K562 (cell line): ENCODE data around the gene SLC22A4. TPM values are rescaled to one million over a fixed set of nuclear protein-coding genes. Genes with fewer than 3 reads are reported as not detected.

Source experiments
- CHD1 ChIP-seq: fragments of 200-600 bp; sonication (generic); IDR thresholded peaks from one replicate; pipeline ENCODE4 v1.6.1; 2012; ENCODE audit warnings: mild to moderate bottlenecking, moderate library complexity, low read length, inconsistent platforms
- DMBX1 ChIP-seq: fragments of 250-450 bp; sonication (Bioruptor Pico); IDR thresholded peaks from 2 replicates; pipeline ENCODE4 v1.8.0; 2022; ENCODE audit warnings: inconsistent platforms, mild to moderate bottlenecking, moderate library complexity, borderline replicate concordance
- ERF ChIP-seq: fragments of 450-650 bp; formaldehyde crosslinking; IDR thresholded peaks from 2 replicates; pipeline ENCODE4 v1.4.0; 2020; ENCODE audit warnings: mild to moderate bottlenecking, mixed read lengths
- FOXJ3 ChIP-seq: sonication (generic); formaldehyde crosslinking; IDR thresholded peaks from 2 replicates; pipeline ENCODE4 v1.4.0; 2020; ENCODE audit warnings: mild to moderate bottlenecking, missing genetic modification reagents
- IFI16 ChIP-seq: fragments of 250-450 bp; sonication (Bioruptor Pico); IDR thresholded peaks from 2 replicates; pipeline ENCODE4 v2.1.2; 2022; ENCODE audit warnings: mild to moderate bottlenecking, inconsistent platforms
- KLF13 ChIP-seq: fragments of 450-650 bp; IDR thresholded peaks from 2 replicates; pipeline ENCODE4 v1.6.1; 2016; ENCODE audit warnings: missing genetic modification characterization, low read depth, mild to moderate bottlenecking, missing compliant biosample characterization, moderate library complexity, borderline replicate concordance
- LARP7 ChIP-seq: fragments of 450-650 bp; IDR thresholded peaks from 2 replicates; pipeline ENCODE4 v1.6.1; 2016
- MED1 ChIP-seq: sonication (generic); formaldehyde crosslinking; IDR thresholded peaks from 2 replicates; pipeline ENCODE4 v1.8.1; 2023; ENCODE audit warnings: missing genetic modification reagents, borderline replicate concordance
- MTA3 ChIP-seq: fragments of 450-650 bp; formaldehyde crosslinking; IDR thresholded peaks from 2 replicates; pipeline ENCODE4 v1.6.1; 2017; ENCODE audit warnings: mild to moderate bottlenecking, borderline replicate concordance
- OTX1 ChIP-seq: fragments of 450-650 bp; formaldehyde crosslinking; IDR thresholded peaks from 2 replicates; pipeline ENCODE4 v1.4.0; 2022; ENCODE audit warnings: mild to moderate bottlenecking
- RFX1 ChIP-seq: fragments of 450-650 bp; IDR thresholded peaks from 2 replicates; pipeline ENCODE4 v1.6.1; 2016; ENCODE audit warnings: mild to moderate bottlenecking, moderate library complexity
- TBP ChIP-seq: optimal IDR thresholded peaks from 2 replicates; pipeline ENCODE3; 2011; ENCODE audit warnings: low read depth, low read length, improper control_type of control experiment
- TCFL5 ChIP-seq: fragments of 250-450 bp; sonication (Bioruptor Pico); conservative IDR thresholded peaks from 2 replicates; pipeline ENCODE4 v1.6.1; 2021; ENCODE audit warnings: mild to moderate bottlenecking, moderate library complexity, matching md5 sums
- THRAP3 ChIP-seq: fragments of 450-650 bp; IDR thresholded peaks from 2 replicates; pipeline ENCODE4 v1.6.1; 2016; ENCODE audit warnings: mild to moderate bottlenecking, inconsistent platforms, borderline replicate concordance
- ZNF165 ChIP-seq: fragments of 250-450 bp; sonication (Bioruptor Pico); IDR thresholded peaks from 2 replicates; pipeline ENCODE4 v1.4.0; 2020; ENCODE audit warnings: borderline replicate concordance
- ZNF324 ChIP-seq: fragments of 250-450 bp; sonication (Bioruptor Pico); IDR thresholded peaks from 2 replicates; pipeline ENCODE4 v1.4.0; 2020; ENCODE audit warnings: mild to moderate bottlenecking
- ZNF589 ChIP-seq: fragments of 200-800 bp; sonication (Bioruptor generic); IDR thresholded peaks from 2 replicates; pipeline ENCODE4 v1.6.1; 2016; ENCODE audit warnings: low read depth, missing genetic modification characterization, missing compliant biosample characterization
- ZNF717 ChIP-seq: fragments of 250-450 bp; sonication (Bioruptor Pico); IDR thresholded peaks from 2 replicates; pipeline ENCODE4 v1.5.0; 2021
- ZSCAN29 ChIP-seq: fragments of 450-650 bp; IDR thresholded peaks from 2 replicates; pipeline ENCODE4 v1.6.1; 2017
- polyA plus RNA-seq, 8 experiments: library from polyadenylated mRNA; depleted of rRNA in 4 of 8; stranded (reverse) in 5 of 8; unstranded in 3 of 8; fragments of >200 nt; fragmentation: Nextera tagmentation in 2 of 8; fragmentation: Illumina TruSeq in 1 of 8; extraction: Ambion mirVana in 2 of 8; extraction: Trizol in 1 of 8; gene quantifications; 2 replicates each; pipeline versions ENCODE4 v1.2.1 to v1.2.3, GENCODE V29; 2011 to 2014; ENCODE audit warnings: inconsistent platforms in 1 of 8, missing spikeins in 1 of 8
- total RNA-seq, 7 experiments: library from RNA; depleted of rRNA in 6 of 7; stranded (reverse); fragments of >200 nt in 6 of 7; fragmentation: Illumina TruSeq in 2 of 7; extraction: Trizol in 2 of 7; gene quantifications; 2 replicates each; pipeline versions ENCODE4 v1.2.1 to v1.2.3, GENCODE V29; 2011 to 2021; ENCODE audit warnings: low replicate concordance in 1 of 7
- TF ChIP-seq, protein P1 (sequence below): sonication (generic); formaldehyde crosslinking; IDR thresholded peaks from 2 replicates; pipeline ENCODE4 v1.8.0; 2022; ENCODE audit warnings: mild to moderate bottlenecking, missing genetic modification reagents
- TF ChIP-seq, protein P2 (sequence below), 3 experiments: fragments of 200-800 bp in 1 of 3; sonication (Bioruptor generic) in 1 of 3; sonication (generic) in 1 of 3; formaldehyde crosslinking in 1 of 3; IDR thresholded peaks; 2 replicates each; pipeline versions ENCODE4 v1.6.1 to v1.8.0; 2016 to 2022; ENCODE audit warnings: mild to moderate bottlenecking in 2 of 3, missing compliant biosample characterization in 2 of 3, missing genetic modification characterization in 2 of 3, missing genetic modification reagents in 1 of 3
- TF ChIP-seq, protein P3 (sequence below): fragments of 250-450 bp; sonication (Bioruptor Pico); IDR thresholded peaks from 2 replicates; pipeline ENCODE4 v1.8.0; 2021; ENCODE audit warnings: borderline replicate concordance, mild to moderate bottlenecking, moderate library complexity; ENCODE audit not compliant: poor library complexity, severe bottlenecking
- TF ChIP-seq, protein P4 (sequence below): conservative IDR thresholded peaks from 2 replicates; pipeline ENCODE4 v1.6.1; 2011; ENCODE audit warnings: low read depth, mild to moderate bottlenecking, low read length; ENCODE audit not compliant: control insufficient read depth
- TF ChIP-seq, protein P5 (sequence below): sonication (generic); formaldehyde crosslinking; IDR thresholded peaks from 2 replicates; pipeline ENCODE4 v1.9.0; 2022; ENCODE audit warnings: mild to moderate bottlenecking, missing genetic modification reagents

SLC22A4 gene
- total and polyA plus RNA-seq, 9 of the 15 experiments (the other 6 are each of a cell fraction or from before 2014, with no cell fraction given): 2.7 to 9.5 (median 6.2) TPM

DNA sequence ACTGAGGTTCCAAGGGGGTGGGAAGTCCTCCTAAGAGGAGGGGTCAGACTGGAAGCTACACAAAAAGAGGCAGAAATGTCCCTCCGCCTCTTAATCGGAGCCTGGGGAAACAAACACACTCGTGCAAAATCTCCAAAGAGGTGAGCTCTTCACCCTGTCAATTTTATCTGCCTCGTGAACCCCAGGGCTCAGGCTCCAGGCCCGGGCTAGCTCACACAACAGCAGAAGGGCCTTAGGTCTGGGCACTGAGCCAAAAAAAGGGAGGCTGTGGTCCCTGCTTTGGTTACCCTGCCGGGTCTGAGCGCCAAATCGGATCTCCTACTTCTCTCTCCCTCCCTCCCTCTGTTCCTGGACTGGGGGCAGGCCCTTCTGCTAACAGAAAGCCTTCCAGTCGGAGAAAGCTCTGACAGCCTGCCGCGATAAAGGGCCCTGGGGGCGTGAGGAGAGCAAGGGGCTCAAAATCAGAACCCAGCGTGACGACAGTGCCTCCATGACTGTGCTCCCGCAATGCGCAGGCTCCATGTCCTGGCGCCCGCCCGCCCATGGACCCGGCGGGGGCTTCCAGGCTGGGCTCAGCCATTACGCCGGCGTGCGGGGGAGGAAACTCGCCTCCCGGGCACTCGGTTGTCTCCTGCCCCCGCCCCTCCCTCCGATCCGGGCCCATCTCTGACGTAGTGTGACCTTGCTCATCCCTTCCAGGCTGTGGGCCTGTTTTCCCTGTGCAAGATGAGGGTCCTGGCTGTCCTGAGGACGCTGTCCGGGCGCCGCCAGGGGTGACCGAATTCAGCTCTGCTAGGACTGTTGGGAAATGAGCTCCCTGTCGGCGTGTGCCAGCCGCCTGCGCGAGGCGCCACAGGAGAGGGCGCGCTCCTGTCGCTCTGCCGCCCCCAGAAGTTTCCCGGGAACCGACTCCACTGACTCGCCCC, 865 bp upstream of the SLC22A4 start (continued):
- TF ChIP-seq TBP (peak; percentile 31), RFX1 (no peak), OTX1 (CRISPR knock-in tag) (no peak), IFI16 (CRISPR knock-in tag) (no peak), ZNF324 (CRISPR knock-in tag) (no peak), ZNF589 (peak; percentile 75; the same call in 1 of the 2 replicates), ERF (CRISPR knock-in tag) (peak; percentile 85; the same call in 1 of the 2 replicates), DMBX1 (CRISPR knock-in tag) (peak; percentile 29; the same call in 1 of the 2 replicates), THRAP3 (no peak), TCFL5 (CRISPR knock-in tag) (no peak), FOXJ3 (no peak), MTA3 (peak; percentile 72; the same call in 1 of the 2 replicates), ZNF165 (CRISPR knock-in tag) (no peak), ZNF717 (CRISPR knock-in tag) (no peak), KLF13 (no peak), CHD1 (peak; percentile 52), LARP7 (no peak), MED1 (CRISPR knock-in tag) (no peak), ZSCAN29 (0 out of 2 replicates have a peak, but pooled peaks have one; percentile 29)
- TF ChIP-seq, protein P1, sequence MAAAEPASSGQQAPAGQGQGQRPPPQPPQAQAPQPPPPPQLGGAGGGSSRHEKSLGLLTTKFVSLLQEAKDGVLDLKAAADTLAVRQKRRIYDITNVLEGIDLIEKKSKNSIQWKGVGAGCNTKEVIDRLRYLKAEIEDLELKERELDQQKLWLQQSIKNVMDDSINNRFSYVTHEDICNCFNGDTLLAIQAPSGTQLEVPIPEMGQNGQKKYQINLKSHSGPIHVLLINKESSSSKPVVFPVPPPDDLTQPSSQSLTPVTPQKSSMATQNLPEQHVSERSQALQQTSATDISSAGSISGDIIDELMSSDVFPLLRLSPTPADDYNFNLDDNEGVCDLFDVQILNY: peak; percentile 90
- TF ChIP-seq, protein P2, sequence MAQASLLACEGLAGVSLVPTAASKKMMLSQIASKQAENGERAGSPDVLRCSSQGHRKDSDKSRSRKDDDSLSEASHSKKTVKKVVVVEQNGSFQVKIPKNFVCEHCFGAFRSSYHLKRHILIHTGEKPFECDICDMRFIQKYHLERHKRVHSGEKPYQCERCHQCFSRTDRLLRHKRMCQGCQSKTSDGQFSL (CRISPR knock-in tag; IDR thresholded peaks at IDR 0.05): 0 out of 2 replicates have a peak, but pooled peaks have one; percentile 16
- TF ChIP-seq, protein P2 (tag; IDR thresholded peaks at IDR 0.05): no peak
- TF ChIP-seq, protein P3, sequence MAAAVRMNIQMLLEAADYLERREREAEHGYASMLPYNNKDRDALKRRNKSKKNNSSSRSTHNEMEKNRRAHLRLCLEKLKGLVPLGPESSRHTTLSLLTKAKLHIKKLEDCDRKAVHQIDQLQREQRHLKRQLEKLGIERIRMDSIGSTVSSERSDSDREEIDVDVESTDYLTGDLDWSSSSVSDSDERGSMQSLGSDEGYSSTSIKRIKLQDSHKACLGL: peak; percentile 3
- TF ChIP-seq, protein P4, sequence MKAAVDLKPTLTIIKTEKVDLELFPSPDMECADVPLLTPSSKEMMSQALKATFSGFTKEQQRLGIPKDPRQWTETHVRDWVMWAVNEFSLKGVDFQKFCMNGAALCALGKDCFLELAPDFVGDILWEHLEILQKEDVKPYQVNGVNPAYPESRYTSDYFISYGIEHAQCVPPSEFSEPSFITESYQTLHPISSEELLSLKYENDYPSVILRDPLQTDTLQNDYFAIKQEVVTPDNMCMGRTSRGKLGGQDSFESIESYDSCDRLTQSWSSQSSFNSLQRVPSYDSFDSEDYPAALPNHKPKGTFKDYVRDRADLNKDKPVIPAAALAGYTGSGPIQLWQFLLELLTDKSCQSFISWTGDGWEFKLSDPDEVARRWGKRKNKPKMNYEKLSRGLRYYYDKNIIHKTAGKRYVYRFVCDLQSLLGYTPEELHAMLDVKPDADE: peak; percentile 61; the same call in 1 of the 2 replicates
- TF ChIP-seq, protein P5, sequence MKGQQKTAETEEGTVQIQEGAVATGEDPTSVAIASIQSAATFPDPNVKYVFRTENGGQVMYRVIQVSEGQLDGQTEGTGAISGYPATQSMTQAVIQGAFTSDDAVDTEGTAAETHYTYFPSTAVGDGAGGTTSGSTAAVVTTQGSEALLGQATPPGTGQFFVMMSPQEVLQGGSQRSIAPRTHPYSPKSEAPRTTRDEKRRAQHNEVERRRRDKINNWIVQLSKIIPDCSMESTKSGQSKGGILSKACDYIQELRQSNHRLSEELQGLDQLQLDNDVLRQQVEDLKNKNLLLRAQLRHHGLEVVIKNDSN: no peak
